K562 (cell line): ENCODE data around the gene IP6K3. TPM values are rescaled to one million over a fixed set of nuclear protein-coding genes. Genes with fewer than 3 reads are reported as not detected.

Source experiments
- ATAC-seq: fragments of 200-7000 bp; cut with Tn5 transposase; 3 replicates; pipeline ENCODE4 v1.9.1; 2020; ENCODE audit warnings: moderate library complexity
- BruUV-seq: library from RNA; stranded (reverse); fragments of 400-500 nt; replicated peaks from 2 replicates; lab custom pipeline; 2021; lab: Mats Ljungman, UMichigan
- CTCF ChIA-PET: fragments of 300-600 bp; formaldehyde crosslinking; extraction: SDS; loops from one replicate; lab custom pipeline; 2021; ENCODE audit warnings: low intra/inter-chr PET ratio; lab: Yijun Ruan, JAX
- POLR2A ChIA-PET: fragments of 300-600, 350-650 bp; sonication (Branson Sonifier 250); formaldehyde crosslinking; extraction: SDS; loops from one replicate; lab custom pipeline; 2021; ENCODE audit warnings: antibody characterized with exemption, inconsistent platforms; lab: Yijun Ruan, JAX
- DNase-seq, 4 experiments: peaks; one replicate each; pipeline versions ENCODE4 v3.0.0 to v3.0.0-alpha.2; 2011 to 2018; ENCODE audit warnings: low spot score in 3 of 4, mixed read lengths in 3 of 4; ENCODE audit errors: extremely low read depth in 1 of 4
- FAIRE-seq: peaks from 2 replicates; lab custom pipeline; 2011; peaks lifted over from hg19 to GRCh38; lab: Jason Lieb, UNC
- H2AFZ ChIP-seq: 2 replicates; pipeline ENCODE4 v1.6.0; 2011; ENCODE audit warnings: low read depth, low read length, control low read depth, inconsistent platforms
- H3K27ac ChIP-seq: fragments of 200-600 bp; 3 replicates; pipeline ENCODE4 v1.8.0; 2011; ENCODE audit warnings: low read depth, mild to moderate bottlenecking, control low read depth, inconsistent platforms, low read length, moderate library complexity, mixed read lengths; ENCODE audit errors: extremely low read depth
- H3K27me3 ChIP-seq, 2 experiments: fragments of 300-600 bp in 1 of 2; 2 replicates in 1 of 2; 3 replicates in 1 of 2; pipeline versions ENCODE4 v1.6.0 to v1.8.0; 2011; ENCODE audit warnings: inconsistent platforms in 2 of 2, low read length in 2 of 2, mild to moderate bottlenecking in 1 of 2, mixed read lengths in 1 of 2, moderate library complexity in 1 of 2; ENCODE audit not compliant: control insufficient read depth in 2 of 2, insufficient read depth in 2 of 2
- H3K36me3 ChIP-seq: fragments of 300-600 bp; 3 replicates; pipeline ENCODE4 v1.8.0; 2011; ENCODE audit warnings: mild to moderate bottlenecking, low read length, inconsistent platforms; ENCODE audit not compliant: control insufficient read depth, insufficient read depth
- H3K4me1 ChIP-seq, 2 experiments: fragments of 200-600 bp in 1 of 2; replicated peaks in 1 of 2; 2 replicates in 1 of 2; 3 replicates in 1 of 2; pipeline versions ENCODE4 v1.5.1 to v1.8.0; 2011; ENCODE audit warnings: inconsistent platforms in 2 of 2, low read length in 2 of 2, mild to moderate bottlenecking in 1 of 2, mixed read lengths in 1 of 2, moderate library complexity in 1 of 2; ENCODE audit not compliant: control insufficient read depth in 2 of 2, insufficient read depth in 2 of 2
- H3K4me2 ChIP-seq: 2 replicates; pipeline ENCODE4 v1.6.1; 2011; ENCODE audit warnings: low read length, control low read depth, inconsistent platforms, mixed read lengths; ENCODE audit not compliant: insufficient read depth
- H3K4me3 ChIP-seq: fragments of 200-600 bp; sonication (generic), shearing (Covaris generic); 2 replicates; pipeline ENCODE4 v1.5.1; 2016; ENCODE audit warnings: control low read depth, inconsistent platforms
- H3K79me2 ChIP-seq: fragments of 200-600 bp; 3 replicates; pipeline ENCODE4 v1.8.0; 2011; ENCODE audit warnings: low read length, inconsistent platforms; ENCODE audit not compliant: control insufficient read depth, insufficient read depth
- H3K9ac ChIP-seq, 2 experiments: 2 replicates each; pipeline versions ENCODE4 v1.6.0 to v1.6.1; 2011; ENCODE audit warnings: low read depth in 2 of 2, low read length in 2 of 2, control low read depth in 1 of 2, inconsistent platforms in 1 of 2, mild to moderate bottlenecking in 1 of 2, mixed read lengths in 1 of 2; ENCODE audit not compliant: insufficient read depth in 1 of 2
- H3K9me1 ChIP-seq: one replicate; pipeline ENCODE4 v1.6.0; 2011; ENCODE audit warnings: inconsistent platforms, mild to moderate bottlenecking, low read length, moderate library complexity; ENCODE audit not compliant: control insufficient read depth, insufficient read depth
- H3K9me3 ChIP-seq: replicated peaks from 2 replicates; pipeline ENCODE4 v1.5.1; 2011; ENCODE audit warnings: low read depth, low read length, inconsistent platforms; ENCODE audit not compliant: control insufficient read depth, insufficient read depth
- H4K20me1 ChIP-seq: replicated peaks from 2 replicates; pipeline ENCODE4 v1.6.1; 2011; ENCODE audit warnings: low read length, inconsistent platforms, mixed read lengths; ENCODE audit not compliant: control insufficient read depth, insufficient read depth
- ATF6 ChIP-seq: sonication (generic); formaldehyde crosslinking; IDR thresholded peaks from 2 replicates; pipeline ENCODE4 v1.4.0; 2020; ENCODE audit warnings: mild to moderate bottlenecking, missing genetic modification reagents
- PTRF ChIP-seq: fragments of 450-650 bp; IDR thresholded peaks from 2 replicates; pipeline ENCODE4 v1.6.1; 2016; ENCODE audit warnings: mild to moderate bottlenecking, missing genetic modification characterization, missing compliant biosample characterization
- STAT6 ChIP-seq: sonication (generic); formaldehyde crosslinking; IDR thresholded peaks from 2 replicates; pipeline ENCODE4 v1.8.1; 2023; ENCODE audit warnings: mild to moderate bottlenecking, missing genetic modification reagents
- WGBS: fragments of 100-300 bp; shearing (Covaris generic); methylation state at CpG from one replicate; pipeline ENCODE4 v1.1.6; 2016; ENCODE audit warnings: low coverage, mixed read lengths; ENCODE audit not compliant: insufficient coverage; ENCODE audit errors: missing lambda C conversion rate; 5-methylcytosine and 5-hydroxymethylcytosine counted together
- in situ Hi-C: fragments of 300-500 bp; cut with MboI; formaldehyde crosslinking; loops from 4 replicates; pipeline ENCODE4 v1.15.0; 2018; ENCODE audit warnings: inconsistent platforms, mixed read lengths
- intact Hi-C: fragments of 100-400 bp; cut with micrococcal nuclease; formaldehyde crosslinking; loops from 2 replicates; pipeline ENCODE4 v1.14.2; 2022
- polyA plus RNA-seq, 8 experiments: library from polyadenylated mRNA; depleted of rRNA in 4 of 8; stranded (reverse) in 5 of 8; unstranded in 3 of 8; fragments of >200 nt; fragmentation: Nextera tagmentation in 2 of 8; fragmentation: Illumina TruSeq in 1 of 8; extraction: Ambion mirVana in 2 of 8; extraction: Trizol in 1 of 8; gene quantifications; 2 replicates each; pipeline versions ENCODE4 v1.2.1 to v1.2.3, GENCODE V29; 2011 to 2014; ENCODE audit warnings: inconsistent platforms in 1 of 8, missing spikeins in 1 of 8
- total RNA-seq, 7 experiments: library from RNA; depleted of rRNA in 6 of 7; stranded (reverse); fragments of >200 nt in 6 of 7; fragmentation: Illumina TruSeq in 2 of 7; extraction: Trizol in 2 of 7; gene quantifications; 2 replicates each; pipeline versions ENCODE4 v1.2.1 to v1.2.3, GENCODE V29; 2011 to 2021; ENCODE audit warnings: low replicate concordance in 1 of 7

IP6K3 gene
- total and polyA plus RNA-seq, 9 of the 15 experiments (the other 6 are each of a cell fraction or from before 2014, with no cell fraction given) = not detected

DNA sequence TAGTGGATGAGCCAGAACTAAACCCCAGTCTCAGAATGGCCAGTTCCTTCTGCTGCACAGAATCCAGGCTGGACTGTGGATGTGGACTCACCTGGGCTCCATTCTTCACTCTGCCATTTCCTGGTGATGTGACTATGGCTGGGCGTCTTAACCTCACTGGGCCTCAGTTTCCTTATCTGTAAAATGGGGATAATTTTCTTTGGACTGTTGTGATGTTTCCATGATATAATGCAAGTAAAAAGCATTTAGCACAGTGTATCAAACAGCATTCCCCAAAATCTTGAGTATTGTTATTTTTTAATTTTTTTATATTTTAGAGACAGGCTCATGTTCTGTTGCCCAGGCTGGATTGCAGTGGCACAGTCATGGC lies 5.9 kb upstream of the IP6K3 start (continued):
- TF ChIP-seq ATF6 (CRISPR knock-in tag) (no peak), STAT6 (CRISPR knock-in tag) (no peak)

DNA sequence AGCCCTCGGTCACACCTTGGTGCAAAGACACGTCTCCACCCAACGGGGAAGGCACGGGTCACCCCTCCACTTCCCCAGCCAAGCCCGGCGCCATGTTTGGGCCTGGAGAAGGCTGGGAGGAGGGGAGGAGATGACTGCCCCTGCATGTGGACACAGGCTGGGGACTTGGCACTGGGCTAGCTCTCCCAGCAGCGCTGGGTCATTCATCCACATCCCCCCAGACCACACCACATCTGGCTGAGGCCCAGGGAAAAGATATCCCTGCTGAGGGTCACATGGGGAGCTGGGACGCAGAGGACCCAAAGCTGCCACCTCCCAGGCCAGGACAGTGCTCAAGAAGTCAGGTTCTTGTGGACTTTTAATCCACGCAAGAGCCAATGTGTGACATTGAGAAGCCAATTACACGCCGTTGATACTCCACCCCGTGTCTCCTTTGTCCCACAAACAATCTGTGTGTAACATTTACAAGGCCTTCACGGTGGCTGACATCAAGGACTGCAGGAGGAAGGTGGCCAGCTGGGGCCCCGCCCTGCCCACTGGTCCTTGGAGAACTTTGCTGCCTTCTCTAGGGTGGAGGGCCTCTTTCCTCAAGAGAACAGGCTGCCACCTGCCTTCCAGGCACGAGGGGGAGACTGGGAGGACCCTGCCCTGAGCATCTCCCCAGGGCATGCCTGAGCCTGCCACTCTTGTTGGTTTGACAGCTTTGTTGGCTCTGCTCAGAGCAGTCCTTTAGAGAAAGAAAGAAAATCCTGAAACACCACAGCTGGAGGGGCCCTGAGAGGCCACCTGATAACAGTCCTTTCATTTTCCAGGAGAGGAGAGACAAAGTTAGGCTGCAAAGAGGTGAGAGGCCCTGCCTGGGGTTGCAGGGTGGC lies 5.3 kb upstream of the IP6K3 start:
- Histone ChIP-seq H3K27me3 (peaks cover 37 to 73% of the 10 kb centered on the region in 2 experiments), H4K20me1 (peaks cover 5% of the 10 kb centered on the region; the same call in 1 of the 2 replicates), H3K79me2 (no peaks in the 10 kb centered on the region), H3K9ac (no peak overlapping the region), H3K9me1 (peaks cover 3% of the 10 kb centered on the region), H3K4me1 (peaks cover 0 to 10% of the 10 kb centered on the region in 2 experiments; a peak in 2 of 5 replicates), H3K9me3 (no peaks in the 10 kb centered on the region), H2AFZ (no peak overlapping the region), H3K27ac (no peak overlapping the region), H3K36me3 (no peaks in the 10 kb centered on the region), H3K4me3 (no peak overlapping the region), H3K4me2 (no peak overlapping the region)
- FAIRE-seq (no peak), DNase-seq (no peak), ATAC-seq (no peak; the same call in 1 of the 3 replicates)
- no peak for TF ChIP-seq PTRF (tag)
- in situ Hi-C loops (no loop called here), intact Hi-C loops (no loop called here)
- no TSS peak for BruUV-seq
- ChIA-PET CTCF (no interaction called here), POLR2A (interaction anchor here (0.7 to 1.2 kb wide), 2 partner anchors 10 to 37 kb away, joined by 3 to 6 read pairs; no protein-coding TSS in a partner anchor)
- 4% methylated on average over 14 of the region's 15 CpGs for WGBS
